Rectal smooth muscle tissue (tissue), 1 donor: ENCODE results near the gene LUC7L.
"Not testable (repeated sequence)": the region's sequence is repeated elsewhere in the genome, so short reads cannot be mapped to it uniquely, and the experiment has no call there.

Source experiments
- H3K27ac ChIP-seq: one replicate; pipeline ENCODE4 v1.7.0; 2013; ENCODE audit warnings: low read depth, low read length, inconsistent platforms
- H3K27me3 ChIP-seq: one replicate; pipeline ENCODE4 v1.7.0; 2013; ENCODE audit warnings: low read length; ENCODE audit not compliant: control insufficient read depth, insufficient read depth
- H3K36me3 ChIP-seq: one replicate; pipeline ENCODE4 v1.7.0; 2013; ENCODE audit warnings: low read length; ENCODE audit not compliant: control insufficient read depth, insufficient read depth
- H3K4me1 ChIP-seq: one replicate; pipeline ENCODE4 v1.7.0; 2013; ENCODE audit warnings: low read length; ENCODE audit not compliant: control insufficient read depth, insufficient read depth
- H3K4me3 ChIP-seq: one replicate; pipeline ENCODE4 v1.7.0; 2013; ENCODE audit warnings: low read length
- H3K9ac ChIP-seq: one replicate; pipeline ENCODE4 v1.7.0; 2013; ENCODE audit warnings: low read length

LUC7L gene

GRCh38 chr16:268141-269053 lies 39.1 kb upstream of the LUC7L start:
- Histone ChIP-seq H3K36me3 (peaks cover 5% of the 10 kb centered on the region), H3K4me1 (no peaks in the 10 kb centered on the region), H3K4me3 (no peak overlapping the region), H3K27me3 (no peaks in the 10 kb centered on the region), H3K9ac (no peak overlapping the region), H3K27ac (no peak overlapping the region)

- not testable (repeated sequence) for H3K27me3 ChIP-seq, H3K4me3 ChIP-seq, H3K27ac ChIP-seq, H3K4me1 ChIP-seq, H3K36me3 ChIP-seq, H3K9ac ChIP-seq
These were observed 38.3 kb upstream of the LUC7L start for GRCh38 chr16:267562-267961.

GRCh38 chr16:266258-267164 lies 37.3 kb upstream of the LUC7L start:
- Histone ChIP-seq H3K27me3 (no peaks in the 10 kb centered on the region), H3K9ac (no peak overlapping the region)

GRCh38 chr16:265711-266110 lies 36.5 kb upstream of the LUC7L start:
- no peaks in the 10 kb centered on the region for H3K27me3 ChIP-seq
- H3K9ac ChIP-seq = no peak overlapping the region
- H3K36me3 ChIP-seq = peaks cover 18% of the 10 kb centered on the region
- H3K4me3 ChIP-seq = no peak overlapping the region
- H3K4me1 ChIP-seq = no peaks in the 10 kb centered on the region
- H3K27ac ChIP-seq = no peak overlapping the region

More at GRCh38 chr16:266258-267164, 37.3 kb upstream of the LUC7L start:
- Histone ChIP-seq H3K4me3 (no peak overlapping the region), H3K4me1 (no peaks in the 10 kb centered on the region), H3K27ac (no peak overlapping the region), H3K36me3 (peaks cover 14% of the 10 kb centered on the region)

GRCh38 chr16:265002-265529 lies 35.8 kb upstream of the LUC7L start:
- H3K36me3 ChIP-seq = peaks cover 22% of the 10 kb centered on the region
- H3K4me1 ChIP-seq = no peaks in the 10 kb centered on the region
- no peaks in the 10 kb centered on the region for H3K27me3 ChIP-seq
- H3K27ac ChIP-seq = no peak overlapping the region
- no peak overlapping the region for H3K4me3 ChIP-seq
- H3K9ac ChIP-seq = no peak overlapping the region

- Histone ChIP-seq H3K4me1 (no peaks in the 10 kb centered on the region), H3K9ac (no peak overlapping the region), H3K27me3 (no peaks in the 10 kb centered on the region), H3K4me3 (no peak overlapping the region), H3K36me3 (peaks cover 28% of the 10 kb centered on the region), H3K27ac (no peak overlapping the region)
These were observed 35.2 kb upstream of the LUC7L start for GRCh38 chr16:264440-264951.

GRCh38 chr16:263944-264343 lies 34.7 kb upstream of the LUC7L start:
- Histone ChIP-seq H3K27ac (no peak overlapping the region), H3K4me3 (no peak overlapping the region), H3K9ac (no peak overlapping the region), H3K36me3 (peaks cover 28% of the 10 kb centered on the region), H3K27me3 (no peaks in the 10 kb centered on the region), H3K4me1 (no peaks in the 10 kb centered on the region)

- no peaks in the 10 kb centered on the region for H3K27me3 ChIP-seq
- H3K4me3 ChIP-seq = no peak overlapping the region
- H3K36me3 ChIP-seq = peaks cover 28% of the 10 kb centered on the region
- H3K9ac ChIP-seq = no peak overlapping the region
- H3K4me1 ChIP-seq = no peaks in the 10 kb centered on the region
- H3K27ac ChIP-seq = no peak overlapping the region
These were observed 34.0 kb upstream of the LUC7L start for GRCh38 chr16:263182-263774.

- Histone ChIP-seq H3K27me3 (no peaks in the 10 kb centered on the region), H3K4me3 (no peak overlapping the region), H3K9ac (no peak overlapping the region), H3K27ac (no peak overlapping the region), H3K4me1 (no peaks in the 10 kb centered on the region), H3K36me3 (peaks cover 28% of the 10 kb centered on the region)
These were observed 33.0 kb upstream of the LUC7L start for GRCh38 chr16:262121-262745.

- Histone ChIP-seq H3K27ac (no peak overlapping the region), H3K4me1 (no peaks in the 10 kb centered on the region), H3K27me3 (no peaks in the 10 kb centered on the region), H3K9ac (no peak overlapping the region), H3K4me3 (no peak overlapping the region), H3K36me3 (peaks cover 28% of the 10 kb centered on the region)
These were observed 31.9 kb upstream of the LUC7L start for GRCh38 chr16:261031-261691.

- no peaks in the 10 kb centered on the region for H3K4me1 ChIP-seq
- H3K4me3 ChIP-seq = no peak overlapping the region
- H3K36me3 ChIP-seq = peaks cover 26% of the 10 kb centered on the region
- H3K27ac ChIP-seq = no peak overlapping the region
- no peak overlapping the region for H3K9ac ChIP-seq
- no peaks in the 10 kb centered on the region for H3K27me3 ChIP-seq
These were observed 31.1 kb upstream of the LUC7L start for GRCh38 chr16:260326-260725.
